Left lung (tissue), 10 donors: ENCODE results near the gene NCAM2. TPM values are rescaled to one million over a fixed set of nuclear protein-coding genes. Genes with fewer than 3 reads are reported as not detected.
"Not testable (repeated sequence)": the region's sequence is repeated elsewhere in the genome, so short reads cannot be mapped to it uniquely, and the experiment has no call there.

Experiments
- ATAC-seq: fragments of 200-7000 bp; cut with Tn5 transposase; one replicate; pipeline ENCODE4 v1.9.1; 2020; ENCODE audit warnings: moderate library complexity
- DNase-seq, 4 donors: peaks; one replicate each; pipeline ENCODE4 v3.0.0-alpha.2; 2013 to 2020
- H3K27ac ChIP-seq, 2 donors: fragments of 200-600 bp; sonication (generic) in 1 of 2; one replicate each; pipeline versions ENCODE4 v1.5.0 to v1.8.0; 2020 to 2021
- H3K27me3 ChIP-seq, 2 donors: fragments of 200-600 bp; sonication (generic) in 1 of 2; one replicate each; pipeline versions ENCODE4 v1.5.0 to v1.8.0; 2020 to 2021
- H3K36me3 ChIP-seq, 2 donors: fragments of 200-600 bp; sonication (generic) in 1 of 2; one replicate each; pipeline versions ENCODE4 v1.5.0 to v1.8.0; 2020 to 2021
- H3K4me1 ChIP-seq, 2 donors: fragments of 200-600 bp; one replicate each; pipeline ENCODE4 v1.8.0; 2021
- H3K4me3 ChIP-seq, 2 donors: fragments of 200-600 bp; sonication (generic) in 1 of 2; one replicate each; pipeline versions ENCODE4 v1.5.0 to v1.8.0; 2020 to 2021; ENCODE audit warnings: mild to moderate bottlenecking in 1 of 2
- H3K9me3 ChIP-seq, 2 donors: fragments of 200-600 bp; sonication (generic) in 1 of 2; one replicate each; pipeline versions ENCODE4 v1.5.0 to v1.8.0; 2020 to 2021
- CTCF ChIP-seq, 2 donors: fragments of 200-600 bp; sonication (generic) in 1 of 2; IDR thresholded peaks; one replicate each; pipeline versions ENCODE4 v1.5.0 to v1.8.0; 2021; ENCODE audit warnings: antibody characterized with exemption in 2 of 2
- intact Hi-C, 2 donors: fragments of 100-400 bp; cut with DNase I; formaldehyde crosslinking; loops; one replicate each; pipeline versions ENCODE4 v1.11.2 to v1.14.2; 2022
- polyA plus RNA-seq, 6 donors: library from polyadenylated mRNA; unstranded; fragments of 120-200 nt; gene quantifications; one replicate each; pipeline ENCODE4 v1.2.1, GENCODE V29; 2013; ENCODE audit not compliant: insufficient read length in 6 of 6
- total RNA-seq, 2 donors: library from RNA; stranded (reverse); fragmentation: NEBNext Ultra II Directional; extraction: Animal tissue kit (Norgen Biotek cat#: 25700); gene quantifications; one replicate each; pipeline ENCODE4 v1.2.1, GENCODE V29; 2021
- donor health status: DM: no; HTN: yes; CAD: no.
- donor health status: DM: no; HTN: no; CAD: no.

The NCAM2 gene
- total and polyA plus RNA-seq, 8 donors = 3.3 to 30.4 (median 4.6) TPM

GRCh38 chr21:21387916-21388315, 389.7 kb downstream of the NCAM2 start:
- Histone ChIP-seq H3K4me1 (no peaks in the 10 kb centered on the region), H3K9me3 (peaks cover 0 to 7% of the 10 kb centered on the region in 2 donors), H3K36me3 (no peaks in the 10 kb centered on the region), H3K27ac (no peak overlapping the region), H3K27me3 (no peaks in the 10 kb centered on the region), H3K4me3 (no peak overlapping the region)
- DNase-seq = peak in 2 of 4 donors; percentile 7 to 14
- no peak for TF ChIP-seq CTCF (IDR thresholded peaks at IDR 0.05)
- no peak for ATAC-seq
- intact Hi-C loops = no loop called here

- Histone ChIP-seq H3K36me3 (no peaks in the 10 kb centered on the region), H3K27ac (no peak overlapping the region), H3K27me3 (no peaks in the 10 kb centered on the region), H3K4me1 (no peaks in the 10 kb centered on the region), H3K4me3 (no peak overlapping the region), H3K9me3 (peaks cover 0 to 43% of the 10 kb centered on the region in 2 donors)
- no peak for ATAC-seq
- intact Hi-C loops = no loop called here
- no peak for TF ChIP-seq CTCF (IDR thresholded peaks at IDR 0.05)
- no peak for DNase-seq
Measured at GRCh38 chr21:21394064-21394463, 395.9 kb downstream of the NCAM2 start.

GRCh38 chr21:21396424-21396823, 398.2 kb downstream of the NCAM2 start:
- TF ChIP-seq CTCF (IDR thresholded peaks at IDR 0.05) = no peak

GRCh38 chr21:21397464-21397863, 399.3 kb downstream of the NCAM2 start:
- Histone ChIP-seq H3K4me1 (no peaks in the 10 kb centered on the region), H3K27ac (no peak overlapping the region), H3K9me3 (peaks cover 0 to 53% of the 10 kb centered on the region in 2 donors), H3K36me3 (no peaks in the 10 kb centered on the region), H3K4me3 (no peak overlapping the region), H3K27me3 (no peaks in the 10 kb centered on the region)
- intact Hi-C loops = no loop called here
- no peak for TF ChIP-seq CTCF (IDR thresholded peaks at IDR 0.05)
- peak in 1 of 4 donors; percentile 59 for DNase-seq
- ATAC-seq = no peak

More at GRCh38 chr21:21396424-21396823, 398.2 kb downstream of the NCAM2 start:
- DNase-seq = peak in 1 of 4 donors; percentile 34
- H3K27me3 ChIP-seq = no peaks in the 10 kb centered on the region
- H3K27ac ChIP-seq = no peak overlapping the region
- H3K4me3 ChIP-seq = no peak overlapping the region
- intact Hi-C loops = no loop called here
- peaks cover 0 to 46% of the 10 kb centered on the region in 2 donors for H3K9me3 ChIP-seq
- H3K4me1 ChIP-seq = no peaks in the 10 kb centered on the region
- no peak for ATAC-seq
- no peaks in the 10 kb centered on the region for H3K36me3 ChIP-seq

GRCh38 chr21:21401444-21401843, 403.2 kb downstream of the NCAM2 start:
- no peak for ATAC-seq
- H3K36me3 ChIP-seq = no peaks in the 10 kb centered on the region
- H3K4me1 ChIP-seq = no peaks in the 10 kb centered on the region
- H3K4me3 ChIP-seq = no peak overlapping the region
- H3K27ac ChIP-seq = no peak overlapping the region
- intact Hi-C loops = no loop called here
- no peak for DNase-seq
- TF ChIP-seq CTCF (IDR thresholded peaks at IDR 0.05) = no peak
- H3K9me3 ChIP-seq = peaks cover 0 to 38% of the 10 kb centered on the region in 2 donors
- H3K27me3 ChIP-seq = no peaks in the 10 kb centered on the region

GRCh38 chr21:21402187-21402586, 404.0 kb downstream of the NCAM2 start:
- H3K4me3 ChIP-seq, H3K36me3 ChIP-seq, H3K4me1 ChIP-seq, H3K27ac ChIP-seq, DNase-seq, ATAC-seq, H3K27me3 ChIP-seq, intact Hi-C loops: not testable (repeated sequence)
- H3K9me3 ChIP-seq = peaks cover 0 to 31% of the 10 kb centered on the region in 2 donors

- H3K4me1 ChIP-seq, H3K27me3 ChIP-seq, H3K36me3 ChIP-seq, H3K4me3 ChIP-seq, ATAC-seq, H3K27ac ChIP-seq, intact Hi-C loops, DNase-seq: not testable (repeated sequence)
- peaks cover 0 to 23% of the 10 kb centered on the region in 2 donors for H3K9me3 ChIP-seq
Measured at GRCh38 chr21:21404261-21404660, 406.1 kb downstream of the NCAM2 start.
